ENCODE results near the gene ZFPM1. TPM values are rescaled to one million over a fixed set of nuclear protein-coding genes. Genes with fewer than 3 reads are reported as not detected.

The ZFPM1 gene
- total RNA-seq, 2 donors from 2014 or later: 18.1 to 21.5 TPM

- no peak overlapping the region for H3K27ac ChIP-seq (ENCODE audit: low read depth, low read length)
- H3K9ac ChIP-seq (ENCODE audit: extremely low read depth, low read length, poor library complexity, severe bottlenecking): no peak overlapping the region
- no peaks in the 10 kb centered on the region for H3K36me3 ChIP-seq (ENCODE audit: control insufficient read depth, insufficient read depth, low read length)
- no peaks in the 10 kb centered on the region for H3K9me3 ChIP-seq (ENCODE audit: control insufficient read depth, low read length)
- Mint-ChIP-seq H3K4me3 (no peak overlapping the region), H3K9me3 (peaks cover 2% of the 10 kb centered on the region), H3K4me1 (no peaks in the 10 kb centered on the region), H3K27me3 (ENCODE audit: insufficient read depth) (peaks cover 33% of the 10 kb centered on the region), H3K36me3 (ENCODE audit: low read depth) (no peaks in the 10 kb centered on the region), H3K27ac (no peak overlapping the region)
- H3K4me1 ChIP-seq (ENCODE audit: control insufficient read depth, insufficient read depth, low read length): peaks cover 3% of the 10 kb centered on the region
- WGBS, 2 experiments (ENCODE audit: insufficient coverage in 1 of 2, insufficient read length in 1 of 2): 87 to 100% methylated on average over 5 of the region's 5 CpGs
- peaks cover 28% of the 10 kb centered on the region for H3K27me3 ChIP-seq (ENCODE audit: control insufficient read depth, insufficient read depth, low read length, poor library complexity, severe bottlenecking)
- no peak overlapping the region for H3K4me3 ChIP-seq (ENCODE audit: low read length)
- TF ChIP-seq, protein P1, sequence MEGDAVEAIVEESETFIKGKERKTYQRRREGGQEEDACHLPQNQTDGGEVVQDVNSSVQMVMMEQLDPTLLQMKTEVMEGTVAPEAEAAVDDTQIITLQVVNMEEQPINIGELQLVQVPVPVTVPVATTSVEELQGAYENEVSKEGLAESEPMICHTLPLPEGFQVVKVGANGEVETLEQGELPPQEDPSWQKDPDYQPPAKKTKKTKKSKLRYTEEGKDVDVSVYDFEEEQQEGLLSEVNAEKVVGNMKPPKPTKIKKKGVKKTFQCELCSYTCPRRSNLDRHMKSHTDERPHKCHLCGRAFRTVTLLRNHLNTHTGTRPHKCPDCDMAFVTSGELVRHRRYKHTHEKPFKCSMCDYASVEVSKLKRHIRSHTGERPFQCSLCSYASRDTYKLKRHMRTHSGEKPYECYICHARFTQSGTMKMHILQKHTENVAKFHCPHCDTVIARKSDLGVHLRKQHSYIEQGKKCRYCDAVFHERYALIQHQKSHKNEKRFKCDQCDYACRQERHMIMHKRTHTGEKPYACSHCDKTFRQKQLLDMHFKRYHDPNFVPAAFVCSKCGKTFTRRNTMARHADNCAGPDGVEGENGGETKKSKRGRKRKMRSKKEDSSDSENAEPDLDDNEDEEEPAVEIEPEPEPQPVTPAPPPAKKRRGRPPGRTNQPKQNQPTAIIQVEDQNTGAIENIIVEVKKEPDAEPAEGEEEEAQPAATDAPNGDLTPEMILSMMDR (conservative IDR thresholded peaks at IDR 0.05): no peak
- no peak for DNase-seq
Observed at GRCh38 chr16:88447881-88448280, 5.2 kb upstream of the ZFPM1 start.

DNA sequence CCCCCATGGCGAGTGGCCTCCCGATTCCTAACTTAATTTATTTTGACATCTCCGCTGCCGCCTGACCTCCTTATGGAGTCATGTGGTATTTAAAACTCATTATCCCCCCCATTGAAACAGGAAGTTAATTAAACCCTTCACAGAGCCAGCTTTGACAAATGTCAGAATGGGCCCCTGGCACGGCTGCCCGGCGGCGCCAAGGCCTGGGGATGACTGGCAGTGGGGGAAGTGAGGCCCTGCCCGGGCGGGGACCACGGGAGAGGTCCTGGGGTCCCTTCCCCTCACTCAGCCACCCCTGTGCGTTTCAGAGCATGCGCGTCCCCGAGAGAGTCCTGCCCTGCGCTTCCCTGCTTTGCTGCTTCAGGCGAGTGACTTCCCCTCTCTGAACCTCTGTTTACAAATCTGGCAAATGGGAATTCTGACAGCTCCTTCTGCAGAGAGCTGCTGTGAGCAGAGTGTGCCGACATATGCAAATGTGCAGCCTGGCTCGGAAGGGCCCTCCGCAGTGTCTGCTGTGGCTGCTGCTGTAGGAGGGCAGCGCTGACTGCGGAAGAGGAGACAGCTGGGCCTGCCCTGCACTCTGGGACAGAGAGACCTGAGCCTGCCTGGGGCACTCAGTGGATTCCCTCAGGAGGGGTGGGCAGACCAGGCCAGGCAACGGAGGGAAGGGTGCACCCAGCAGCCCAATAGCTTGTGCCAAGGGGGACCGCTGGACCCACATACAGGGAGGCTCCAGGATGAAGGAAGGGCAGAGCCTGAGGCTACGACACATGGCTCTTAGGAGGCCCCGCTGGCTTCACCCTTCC, 4.4 kb upstream of the ZFPM1 start:
- Mint-ChIP-seq H3K4me1 (no peaks in the 10 kb centered on the region), H3K36me3 (ENCODE audit: low read depth) (no peaks in the 10 kb centered on the region), H3K27me3 (ENCODE audit: insufficient read depth) (peaks cover 31% of the 10 kb centered on the region), H3K9me3 (peaks cover 2% of the 10 kb centered on the region), H3K27ac (no peak overlapping the region), H3K4me3 (no peak overlapping the region)
- H3K9ac ChIP-seq (ENCODE audit: extremely low read depth, low read length, poor library complexity, severe bottlenecking): no peak overlapping the region
- no peak for DNase-seq
- peaks cover 28% of the 10 kb centered on the region for H3K27me3 ChIP-seq (ENCODE audit: control insufficient read depth, insufficient read depth, low read length, poor library complexity, severe bottlenecking)
- no peak overlapping the region for H3K4me3 ChIP-seq (ENCODE audit: low read length)
- 87% methylated on average over 14 to 26 of the region's 26 CpGs for WGBS, 2 experiments (ENCODE audit: insufficient coverage in 1 of 2, insufficient read length in 1 of 2)
- TF ChIP-seq, protein P1 (conservative IDR thresholded peaks at IDR 0.05): no peak
- H3K9me3 ChIP-seq (ENCODE audit: control insufficient read depth, low read length): no peaks in the 10 kb centered on the region
- H3K27ac ChIP-seq (ENCODE audit: low read depth, low read length): no peak overlapping the region
- no peaks in the 10 kb centered on the region for H3K36me3 ChIP-seq (ENCODE audit: control insufficient read depth, insufficient read depth, low read length)
- peaks cover 3% of the 10 kb centered on the region for H3K4me1 ChIP-seq (ENCODE audit: control insufficient read depth, insufficient read depth, low read length)

DNA sequence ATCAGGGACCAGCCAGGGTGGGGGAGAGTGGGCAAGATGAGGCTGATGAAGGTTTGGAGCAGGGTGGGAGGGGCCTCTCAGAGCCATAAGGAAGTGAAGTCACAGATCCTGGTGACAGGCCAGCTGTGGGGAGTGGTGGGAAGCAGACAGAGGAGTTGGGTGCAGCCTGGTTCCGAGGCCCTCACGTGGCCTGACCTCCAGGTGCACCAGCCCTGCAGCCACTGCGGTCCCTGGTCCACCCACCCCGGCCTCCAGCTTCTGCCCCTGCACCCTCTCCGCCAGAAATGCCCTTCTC, 3.9 kb upstream of the ZFPM1 start:
- peaks cover 5% of the 10 kb centered on the region for H3K4me1 ChIP-seq (ENCODE audit: control insufficient read depth, insufficient read depth, low read length)
- Mint-ChIP-seq H3K9me3 (peaks cover 2% of the 10 kb centered on the region), H3K36me3 (ENCODE audit: low read depth) (no peaks in the 10 kb centered on the region), H3K4me1 (no peaks in the 10 kb centered on the region), H3K4me3 (no peak overlapping the region), H3K27me3 (ENCODE audit: insufficient read depth) (peaks cover 31% of the 10 kb centered on the region), H3K27ac (no peak overlapping the region)
- H3K27ac ChIP-seq (ENCODE audit: low read depth, low read length): no peak overlapping the region
- no peaks in the 10 kb centered on the region for H3K36me3 ChIP-seq (ENCODE audit: control insufficient read depth, insufficient read depth, low read length)
- DNase-seq: no peak
- TF ChIP-seq, protein P1 (conservative IDR thresholded peaks at IDR 0.05): no peak
- no peaks in the 10 kb centered on the region for H3K9me3 ChIP-seq (ENCODE audit: control insufficient read depth, low read length)
- no peak overlapping the region for H3K4me3 ChIP-seq (ENCODE audit: low read length)
- peaks cover 28% of the 10 kb centered on the region for H3K27me3 ChIP-seq (ENCODE audit: control insufficient read depth, insufficient read depth, low read length, poor library complexity, severe bottlenecking)
- H3K9ac ChIP-seq (ENCODE audit: extremely low read depth, low read length, poor library complexity, severe bottlenecking): no peak overlapping the region
- 89% methylated on average over 5 of the region's 5 CpGs for WGBS, 2 experiments (ENCODE audit: insufficient coverage in 1 of 2, insufficient read length in 1 of 2)
